Esophagus muscularis mucosa (tissue), 3 donors: ENCODE measurements around the gene ZBTB7C.

Source experiments
- POLR2A ChIP-seq: fragments of 450-650 bp; IDR thresholded peaks from one replicate; pipeline ENCODE4 v1.6.1; 2017; ENCODE audit warnings: antibody characterized with exemption, moderate library complexity, mild to moderate bottlenecking, low read depth
- POLR2AphosphoS5 ChIP-seq, 2 donors: sonication (generic); formaldehyde crosslinking; IDR thresholded peaks; one replicate each; pipeline ENCODE4 v1.6.1; 2017; ENCODE audit warnings: antibody characterized with exemption in 2 of 2
- TF ChIP-seq, protein P1 (sequence below), 3 experiments: fragments of 200-600 bp in 2 of 3; fragments of 450-650 bp in 1 of 3; sonication (generic) in 2 of 3; IDR thresholded peaks; one replicate each; pipeline ENCODE4 v1.5.1; 2017 to 2019; ENCODE audit warnings: antibody characterized with exemption in 3 of 3, mild to moderate bottlenecking in 2 of 3, moderate library complexity in 1 of 3

DNA sequence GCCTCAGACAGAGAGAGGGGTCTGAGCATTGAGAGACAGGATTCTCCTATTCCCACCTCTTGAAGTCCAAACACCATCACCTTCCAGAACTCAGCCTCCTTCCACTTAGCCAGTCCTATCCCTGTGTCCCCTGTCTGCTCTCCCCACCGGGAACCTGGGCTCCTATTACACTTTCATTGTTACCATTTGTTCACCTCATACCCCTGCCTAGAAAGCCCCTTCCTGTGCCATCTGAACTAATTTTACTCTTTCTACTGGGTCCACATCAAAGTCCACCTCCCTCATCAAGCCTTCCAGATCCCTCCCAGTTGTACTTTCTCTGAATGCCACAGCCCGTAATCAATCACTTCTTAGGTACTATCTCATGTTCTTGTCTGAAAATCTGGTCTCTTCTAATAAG, 220.6 kb downstream of the ZBTB7C start:
- TF ChIP-seq POLR2A = no peak
- TF ChIP-seq, protein P1, sequence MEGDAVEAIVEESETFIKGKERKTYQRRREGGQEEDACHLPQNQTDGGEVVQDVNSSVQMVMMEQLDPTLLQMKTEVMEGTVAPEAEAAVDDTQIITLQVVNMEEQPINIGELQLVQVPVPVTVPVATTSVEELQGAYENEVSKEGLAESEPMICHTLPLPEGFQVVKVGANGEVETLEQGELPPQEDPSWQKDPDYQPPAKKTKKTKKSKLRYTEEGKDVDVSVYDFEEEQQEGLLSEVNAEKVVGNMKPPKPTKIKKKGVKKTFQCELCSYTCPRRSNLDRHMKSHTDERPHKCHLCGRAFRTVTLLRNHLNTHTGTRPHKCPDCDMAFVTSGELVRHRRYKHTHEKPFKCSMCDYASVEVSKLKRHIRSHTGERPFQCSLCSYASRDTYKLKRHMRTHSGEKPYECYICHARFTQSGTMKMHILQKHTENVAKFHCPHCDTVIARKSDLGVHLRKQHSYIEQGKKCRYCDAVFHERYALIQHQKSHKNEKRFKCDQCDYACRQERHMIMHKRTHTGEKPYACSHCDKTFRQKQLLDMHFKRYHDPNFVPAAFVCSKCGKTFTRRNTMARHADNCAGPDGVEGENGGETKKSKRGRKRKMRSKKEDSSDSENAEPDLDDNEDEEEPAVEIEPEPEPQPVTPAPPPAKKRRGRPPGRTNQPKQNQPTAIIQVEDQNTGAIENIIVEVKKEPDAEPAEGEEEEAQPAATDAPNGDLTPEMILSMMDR (IDR thresholded peaks at IDR 0.05) = no peak
- TF ChIP-seq POLR2AphosphoS5 (IDR thresholded peaks at IDR 0.05) = no peak
